ENCODE results near the gene HINT1. TPM values are rescaled to one million over a fixed set of nuclear protein-coding genes. Genes with fewer than 3 reads are reported as not detected.

The HINT1 gene
- total and polyA plus RNA-seq, 9 of the 15 experiments (the other 6 are each of a cell fraction or from before 2014, with no cell fraction given) = 296 to 1,027 (median 500) TPM

DNA sequence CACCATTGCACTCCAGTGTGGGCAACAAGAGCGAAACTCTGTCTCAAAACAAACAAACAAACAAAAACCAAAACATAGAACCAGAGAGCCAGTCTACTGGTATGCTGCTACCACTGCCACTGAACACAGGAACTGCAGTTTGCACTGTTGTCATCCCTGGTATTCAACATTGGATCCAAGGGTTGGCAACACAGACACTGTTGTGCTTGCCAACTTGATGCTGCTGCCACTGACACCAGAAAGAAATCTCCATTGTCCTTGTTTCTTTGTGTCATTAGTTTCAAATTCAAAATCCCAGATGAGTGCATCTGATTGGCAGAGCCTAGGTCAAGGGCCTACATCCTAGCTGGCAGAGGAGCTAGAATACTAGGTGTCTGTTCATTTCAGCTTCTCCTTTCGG lies 16.2 kb downstream of the HINT1 start:
- no peak for FAIRE-seq
- no peaks in the 10 kb centered on the region for H4K20me1 ChIP-seq (replicated peaks; ENCODE audit: control insufficient read depth, insufficient read depth, low read length)
- ChIA-PET CTCF (ENCODE audit: low intra/inter-chr PET ratio) (no interaction called here), POLR2A (interaction anchor here (0.7 to 8.5 kb wide), 4 partner anchors 8 to 299 kb away, joined by 4 to 65 read pairs (median 5); no protein-coding TSS in a partner anchor)
- no peak overlapping the region for H3K4me3 ChIP-seq
- intact Hi-C loops (cut with micrococcal nuclease) = no loop called here
- H3K27me3 ChIP-seq (ENCODE audit: control insufficient read depth in 2 of 2, insufficient read depth in 2 of 2, low read length in 2 of 2) = no peaks in the 10 kb centered on the region
- H3K36me3 ChIP-seq (ENCODE audit: control insufficient read depth, insufficient read depth, low read length) = no peaks in the 10 kb centered on the region
- no peak overlapping the region for H3K9ac ChIP-seq (ENCODE audit: insufficient read depth in 1 of 2, low read depth in 2 of 2, low read length in 2 of 2)
- H3K9me1 ChIP-seq (ENCODE audit: control insufficient read depth, insufficient read depth, low read length) = no peaks in the 10 kb centered on the region
- in situ Hi-C loops (cut with MboI) = no loop called here
- H2AFZ ChIP-seq (ENCODE audit: low read depth, low read length) = no peak overlapping the region
- H3K4me1 ChIP-seq (replicated peaks in 1 of 2; ENCODE audit: control insufficient read depth in 2 of 2, insufficient read depth in 2 of 2, low read length in 2 of 2) = no peaks in the 10 kb centered on the region
- no peak for DNase-seq (ENCODE audit: extremely low read depth in 1 of 4, low spot score in 3 of 4)
- H3K27ac ChIP-seq (ENCODE audit: extremely low read depth, low read depth, low read length) = no peak overlapping the region
- no peaks in the 10 kb centered on the region for H3K9me3 ChIP-seq (replicated peaks; ENCODE audit: control insufficient read depth, insufficient read depth, low read depth, low read length)
- H3K79me2 ChIP-seq (ENCODE audit: control insufficient read depth, insufficient read depth, low read length) = no peaks in the 10 kb centered on the region
- no peak overlapping the region for H3K4me2 ChIP-seq (ENCODE audit: insufficient read depth, low read length)
- ATAC-seq = no peak
- 73% methylated on average over 2 of the region's 2 CpGs for WGBS (ENCODE audit: insufficient coverage, low coverage, missing lambda C conversion rate)
- BruUV-seq (replicated peaks) = no TSS peak
- TF ChIP-seq, protein P1, sequence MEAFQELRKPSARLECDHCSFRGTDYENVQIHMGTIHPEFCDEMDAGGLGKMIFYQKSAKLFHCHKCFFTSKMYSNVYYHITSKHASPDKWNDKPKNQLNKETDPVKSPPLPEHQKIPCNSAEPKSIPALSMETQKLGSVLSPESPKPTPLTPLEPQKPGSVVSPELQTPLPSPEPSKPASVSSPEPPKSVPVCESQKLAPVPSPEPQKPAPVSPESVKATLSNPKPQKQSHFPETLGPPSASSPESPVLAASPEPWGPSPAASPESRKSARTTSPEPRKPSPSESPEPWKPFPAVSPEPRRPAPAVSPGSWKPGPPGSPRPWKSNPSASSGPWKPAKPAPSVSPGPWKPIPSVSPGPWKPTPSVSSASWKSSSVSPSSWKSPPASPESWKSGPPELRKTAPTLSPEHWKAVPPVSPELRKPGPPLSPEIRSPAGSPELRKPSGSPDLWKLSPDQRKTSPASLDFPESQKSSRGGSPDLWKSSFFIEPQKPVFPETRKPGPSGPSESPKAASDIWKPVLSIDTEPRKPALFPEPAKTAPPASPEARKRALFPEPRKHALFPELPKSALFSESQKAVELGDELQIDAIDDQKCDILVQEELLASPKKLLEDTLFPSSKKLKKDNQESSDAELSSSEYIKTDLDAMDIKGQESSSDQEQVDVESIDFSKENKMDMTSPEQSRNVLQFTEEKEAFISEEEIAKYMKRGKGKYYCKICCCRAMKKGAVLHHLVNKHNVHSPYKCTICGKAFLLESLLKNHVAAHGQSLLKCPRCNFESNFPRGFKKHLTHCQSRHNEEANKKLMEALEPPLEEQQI (IDR thresholded peaks at IDR 0.05) = no peak
- TF ChIP-seq NCOA4 (IDR thresholded peaks at IDR 0.05; ENCODE audit: partially characterized antibody) (no peak), MAFF (IDR thresholded peaks at IDR 0.05; ENCODE audit: low read length) (no peak), LARP7 (IDR thresholded peaks at IDR 0.05) (no peak), ZKSCAN3 (CRISPR knock-in tag; IDR thresholded peaks at IDR 0.05) (no peak), RBM39 (optimal IDR thresholded peaks at IDR 0.05; ENCODE audit: low read depth, low read length) (no peak), ZFP1 (CRISPR knock-in tag; IDR thresholded peaks at IDR 0.05) (no peak), POU5F1 (IDR thresholded peaks at IDR 0.05; ENCODE audit: borderline replicate concordance, low read depth, low read length, partially characterized antibody) (no peak), MCM7 (IDR thresholded peaks at IDR 0.05) (no peak)
- TF ChIP-seq, protein P2, sequence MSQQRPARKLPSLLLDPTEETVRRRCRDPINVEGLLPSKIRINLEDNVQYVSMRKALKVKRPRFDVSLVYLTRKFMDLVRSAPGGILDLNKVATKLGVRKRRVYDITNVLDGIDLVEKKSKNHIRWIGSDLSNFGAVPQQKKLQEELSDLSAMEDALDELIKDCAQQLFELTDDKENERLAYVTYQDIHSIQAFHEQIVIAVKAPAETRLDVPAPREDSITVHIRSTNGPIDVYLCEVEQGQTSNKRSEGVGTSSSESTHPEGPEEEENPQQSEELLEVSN (IDR thresholded peaks at IDR 0.05; ENCODE audit: borderline replicate concordance in 1 of 2, extremely low read depth in 1 of 2, insufficient read depth in 1 of 2, insufficient read length in 1 of 2, low read depth in 1 of 2, low read length in 1 of 2, poor library complexity in 1 of 2, severe bottlenecking in 1 of 2) = no peak
- TF ChIP-seq, protein P3, sequence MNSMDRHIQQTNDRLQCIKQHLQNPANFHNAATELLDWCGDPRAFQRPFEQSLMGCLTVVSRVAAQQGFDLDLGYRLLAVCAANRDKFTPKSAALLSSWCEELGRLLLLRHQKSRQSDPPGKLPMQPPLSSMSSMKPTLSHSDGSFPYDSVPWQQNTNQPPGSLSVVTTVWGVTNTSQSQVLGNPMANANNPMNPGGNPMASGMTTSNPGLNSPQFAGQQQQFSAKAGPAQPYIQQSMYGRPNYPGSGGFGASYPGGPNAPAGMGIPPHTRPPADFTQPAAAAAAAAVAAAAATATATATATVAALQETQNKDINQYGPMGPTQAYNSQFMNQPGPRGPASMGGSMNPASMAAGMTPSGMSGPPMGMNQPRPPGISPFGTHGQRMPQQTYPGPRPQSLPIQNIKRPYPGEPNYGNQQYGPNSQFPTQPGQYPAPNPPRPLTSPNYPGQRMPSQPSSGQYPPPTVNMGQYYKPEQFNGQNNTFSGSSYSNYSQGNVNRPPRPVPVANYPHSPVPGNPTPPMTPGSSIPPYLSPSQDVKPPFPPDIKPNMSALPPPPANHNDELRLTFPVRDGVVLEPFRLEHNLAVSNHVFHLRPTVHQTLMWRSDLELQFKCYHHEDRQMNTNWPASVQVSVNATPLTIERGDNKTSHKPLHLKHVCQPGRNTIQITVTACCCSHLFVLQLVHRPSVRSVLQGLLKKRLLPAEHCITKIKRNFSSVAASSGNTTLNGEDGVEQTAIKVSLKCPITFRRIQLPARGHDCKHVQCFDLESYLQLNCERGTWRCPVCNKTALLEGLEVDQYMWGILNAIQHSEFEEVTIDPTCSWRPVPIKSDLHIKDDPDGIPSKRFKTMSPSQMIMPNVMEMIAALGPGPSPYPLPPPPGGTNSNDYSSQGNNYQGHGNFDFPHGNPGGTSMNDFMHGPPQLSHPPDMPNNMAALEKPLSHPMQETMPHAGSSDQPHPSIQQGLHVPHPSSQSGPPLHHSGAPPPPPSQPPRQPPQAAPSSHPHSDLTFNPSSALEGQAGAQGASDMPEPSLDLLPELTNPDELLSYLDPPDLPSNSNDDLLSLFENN (IDR thresholded peaks at IDR 0.05; ENCODE audit: low read depth in 2 of 2, low read length in 2 of 2) = no peak
- TF ChIP-seq, protein P4, sequence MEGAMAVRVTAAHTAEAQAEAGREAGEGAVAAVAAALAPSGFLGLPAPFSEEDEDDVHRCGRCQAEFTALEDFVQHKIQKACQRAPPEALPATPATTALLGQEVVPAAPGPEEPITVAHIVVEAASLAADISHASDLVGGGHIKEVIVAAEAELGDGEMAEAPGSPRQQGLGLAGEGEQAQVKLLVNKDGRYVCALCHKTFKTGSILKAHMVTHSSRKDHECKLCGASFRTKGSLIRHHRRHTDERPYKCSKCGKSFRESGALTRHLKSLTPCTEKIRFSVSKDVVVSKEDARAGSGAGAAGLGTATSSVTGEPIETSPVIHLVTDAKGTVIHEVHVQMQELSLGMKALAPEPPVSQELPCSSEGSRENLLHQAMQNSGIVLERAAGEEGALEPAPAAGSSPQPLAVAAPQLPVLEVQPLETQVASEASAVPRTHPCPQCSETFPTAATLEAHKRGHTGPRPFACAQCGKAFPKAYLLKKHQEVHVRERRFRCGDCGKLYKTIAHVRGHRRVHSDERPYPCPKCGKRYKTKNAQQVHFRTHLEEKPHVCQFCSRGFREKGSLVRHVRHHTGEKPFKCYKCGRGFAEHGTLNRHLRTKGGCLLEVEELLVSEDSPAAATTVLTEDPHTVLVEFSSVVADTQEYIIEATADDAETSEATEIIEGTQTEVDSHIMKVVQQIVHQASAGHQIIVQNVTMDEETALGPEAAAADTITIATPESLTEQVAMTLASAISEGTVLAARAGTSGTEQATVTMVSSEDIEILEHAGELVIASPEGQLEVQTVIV (CRISPR knock-in tag; IDR thresholded peaks at IDR 0.05; ENCODE audit: borderline replicate concordance) = no peak

Measured in K562 (cell line).